ENCODE measurements around the gene CREB3.

Gene CREB3

GRCh38 chr9:35697486-35697885 is 35.0 kb upstream of the CREB3 start:
- Mint-ChIP-seq H3K36me3 (ENCODE audit: low read depth) (peaks cover 14% of the 10 kb centered on the region), H3K27me3 (ENCODE audit: low read depth, poor library complexity) (no peaks in the 10 kb centered on the region), H3K4me1 (no peaks in the 10 kb centered on the region), H3K9me3 (no peaks in the 10 kb centered on the region), H3K4me3 (no peak overlapping the region), H3K27ac (peak overlapping the region; percentile 81)
- DNase-seq = no peak
- no peak for TF ChIP-seq CTCF (IDR thresholded peaks at IDR 0.05)

- H3K4me3 Mint-ChIP-seq = no peak overlapping the region
- H3K27ac Mint-ChIP-seq = no peak overlapping the region
- H3K4me1 Mint-ChIP-seq = no peaks in the 10 kb centered on the region
- peaks cover 14% of the 10 kb centered on the region for H3K36me3 Mint-ChIP-seq (ENCODE audit: low read depth)
- H3K27me3 Mint-ChIP-seq (ENCODE audit: low read depth, poor library complexity) = no peaks in the 10 kb centered on the region
- DNase-seq = no peak
- no peaks in the 10 kb centered on the region for H3K9me3 Mint-ChIP-seq
- TF ChIP-seq CTCF (IDR thresholded peaks at IDR 0.05) = no peak
Observed at GRCh38 chr9:35698231-35698630, 34.2 kb upstream of the CREB3 start.

GRCh38 chr9:35700031-35700430 is 32.4 kb upstream of the CREB3 start:
- Mint-ChIP-seq H3K9me3 (no peaks in the 10 kb centered on the region), H3K27me3 (ENCODE audit: low read depth, poor library complexity) (no peaks in the 10 kb centered on the region), H3K36me3 (ENCODE audit: low read depth) (peaks cover 25% of the 10 kb centered on the region), H3K4me3 (no peak overlapping the region), H3K4me1 (no peaks in the 10 kb centered on the region), H3K27ac (no peak overlapping the region)
- no peak for TF ChIP-seq CTCF (IDR thresholded peaks at IDR 0.05)
- DNase-seq = no peak

- no peak for DNase-seq
- H3K9me3 Mint-ChIP-seq = no peaks in the 10 kb centered on the region
- no peak overlapping the region for H3K27ac Mint-ChIP-seq
- no peaks in the 10 kb centered on the region for H3K4me1 Mint-ChIP-seq
- no peaks in the 10 kb centered on the region for H3K27me3 Mint-ChIP-seq (ENCODE audit: low read depth, poor library complexity)
- peaks cover 31% of the 10 kb centered on the region for H3K36me3 Mint-ChIP-seq (ENCODE audit: low read depth)
- H3K4me3 Mint-ChIP-seq = no peak overlapping the region
- no peak for TF ChIP-seq CTCF (IDR thresholded peaks at IDR 0.05)
Observed at GRCh38 chr9:35700942-35701341, 31.5 kb upstream of the CREB3 start.

GRCh38 chr9:35702696-35703095 is 29.8 kb upstream of the CREB3 start:
- Mint-ChIP-seq H3K4me3 (no peak overlapping the region), H3K36me3 (ENCODE audit: low read depth) (peaks cover 33% of the 10 kb centered on the region), H3K4me1 (no peaks in the 10 kb centered on the region), H3K27ac (no peak overlapping the region), H3K9me3 (no peaks in the 10 kb centered on the region), H3K27me3 (ENCODE audit: low read depth, poor library complexity) (no peaks in the 10 kb centered on the region)
- no peak for DNase-seq
- no peak for TF ChIP-seq CTCF (IDR thresholded peaks at IDR 0.05)

- TF ChIP-seq CTCF (IDR thresholded peaks at IDR 0.05) = no peak
- H3K4me1 Mint-ChIP-seq = no peaks in the 10 kb centered on the region
- no peak for DNase-seq
- H3K9me3 Mint-ChIP-seq = no peaks in the 10 kb centered on the region
- no peak overlapping the region for H3K4me3 Mint-ChIP-seq
- no peaks in the 10 kb centered on the region for H3K27me3 Mint-ChIP-seq (ENCODE audit: low read depth, poor library complexity)
- no peak overlapping the region for H3K27ac Mint-ChIP-seq
- peaks cover 44% of the 10 kb centered on the region for H3K36me3 Mint-ChIP-seq (ENCODE audit: low read depth)
Observed at GRCh38 chr9:35703906-35704672, 28.4 kb upstream of the CREB3 start.

Data from nephron progenitor cell (in vitro differentiated cells).